Activated naive CD8-positive, alpha-beta T cell (primary cell): Measurements from ENCODE around the gene CCDC124.
"Not testable (repeated sequence)": the region's sequence is repeated elsewhere in the genome, so short reads cannot be mapped to it uniquely, and the experiment has no call there.

Source experiments
- H3K27ac Mint-ChIP-seq: one replicate; pipeline ENCODE4 v1.8.0; 2021; ENCODE audit warnings: mixed read lengths
- H3K27me3 Mint-ChIP-seq: one replicate; pipeline ENCODE4 v1.8.0; 2021; ENCODE audit warnings: mixed read lengths
- H3K36me3 Mint-ChIP-seq: one replicate; pipeline ENCODE4 v1.8.0; 2021; ENCODE audit warnings: mixed read lengths
- H3K4me1 Mint-ChIP-seq: one replicate; pipeline ENCODE4 v1.8.0; 2021; ENCODE audit warnings: low read depth, mixed read lengths
- H3K4me3 Mint-ChIP-seq: one replicate; pipeline ENCODE4 v1.8.0; 2021; ENCODE audit warnings: mild to moderate bottlenecking, mixed read lengths
- H3K9me3 Mint-ChIP-seq: one replicate; pipeline ENCODE4 v1.8.0; 2021; ENCODE audit warnings: low read depth, mixed read lengths

The CCDC124 gene

GRCh38 chr19:17981611-17982010 lies 48.8 kb downstream of the CCDC124 start:
- H3K27ac Mint-ChIP-seq, result no peak overlapping the region
- H3K27me3 Mint-ChIP-seq, result peaks cover 6% of the 10 kb centered on the region

GRCh38 chr19:17982430-17982829 lies 49.6 kb downstream of the CCDC124 start:
- H3K27ac Mint-ChIP-seq, result no peak overlapping the region
- H3K4me3 Mint-ChIP-seq, result no peak overlapping the region

More at GRCh38 chr19:17981611-17982010, 48.8 kb downstream of the CCDC124 start:
- H3K4me3 Mint-ChIP-seq, result no peak overlapping the region
- H3K36me3 Mint-ChIP-seq, result no peaks in the 10 kb centered on the region
- no peaks in the 10 kb centered on the region for H3K4me1 Mint-ChIP-seq
- H3K9me3 Mint-ChIP-seq, result no peaks in the 10 kb centered on the region

GRCh38 chr19:17985037-17985818 lies 52.4 kb downstream of the CCDC124 start:
- H3K36me3 Mint-ChIP-seq, result no peaks in the 10 kb centered on the region
- no peak overlapping the region for H3K27ac Mint-ChIP-seq
- peaks cover 4% of the 10 kb centered on the region for H3K27me3 Mint-ChIP-seq
- H3K4me1 Mint-ChIP-seq, result no peaks in the 10 kb centered on the region
- no peak overlapping the region for H3K4me3 Mint-ChIP-seq
- H3K9me3 Mint-ChIP-seq, result no peaks in the 10 kb centered on the region

More at GRCh38 chr19:17982430-17982829, 49.6 kb downstream of the CCDC124 start:
- Mint-ChIP-seq H3K9me3 (no peaks in the 10 kb centered on the region), H3K36me3 (no peaks in the 10 kb centered on the region), H3K27me3 (peaks cover 6% of the 10 kb centered on the region), H3K4me1 (no peaks in the 10 kb centered on the region)

- not testable (repeated sequence) for H3K4me1 Mint-ChIP-seq, H3K27me3 Mint-ChIP-seq, H3K27ac Mint-ChIP-seq, H3K9me3 Mint-ChIP-seq, H3K36me3 Mint-ChIP-seq, H3K4me3 Mint-ChIP-seq
Observed at GRCh38 chr19:17986569-17986968, 53.8 kb downstream of the CCDC124 start.

- H3K4me1 Mint-ChIP-seq, result no peaks in the 10 kb centered on the region
- H3K9me3 Mint-ChIP-seq, result no peaks in the 10 kb centered on the region
- H3K27ac Mint-ChIP-seq, result no peak overlapping the region
Observed at GRCh38 chr19:17988161-17988560, 55.3 kb downstream of the CCDC124 start.

GRCh38 chr19:17989425-17990094 lies 56.7 kb downstream of the CCDC124 start:
- H3K9me3 Mint-ChIP-seq, result no peaks in the 10 kb centered on the region
- H3K36me3 Mint-ChIP-seq, result no peaks in the 10 kb centered on the region
- no peak overlapping the region for H3K27ac Mint-ChIP-seq
- H3K4me3 Mint-ChIP-seq, result no peak overlapping the region
- H3K27me3 Mint-ChIP-seq, result no peaks in the 10 kb centered on the region
- H3K4me1 Mint-ChIP-seq, result no peaks in the 10 kb centered on the region

More at GRCh38 chr19:17988161-17988560, 55.3 kb downstream of the CCDC124 start:
- no peaks in the 10 kb centered on the region for H3K27me3 Mint-ChIP-seq
- H3K4me3 Mint-ChIP-seq, result no peak overlapping the region
- H3K36me3 Mint-ChIP-seq, result no peaks in the 10 kb centered on the region

- Mint-ChIP-seq H3K9me3 (no peaks in the 10 kb centered on the region), H3K36me3 (no peaks in the 10 kb centered on the region), H3K4me3 (no peak overlapping the region), H3K4me1 (peaks cover 3% of the 10 kb centered on the region), H3K27ac (no peak overlapping the region), H3K27me3 (no peaks in the 10 kb centered on the region)
Observed at GRCh38 chr19:17993076-17993813, 60.4 kb downstream of the CCDC124 start.
